ENCODE measurements around the gene SMAD7.

DNA sequence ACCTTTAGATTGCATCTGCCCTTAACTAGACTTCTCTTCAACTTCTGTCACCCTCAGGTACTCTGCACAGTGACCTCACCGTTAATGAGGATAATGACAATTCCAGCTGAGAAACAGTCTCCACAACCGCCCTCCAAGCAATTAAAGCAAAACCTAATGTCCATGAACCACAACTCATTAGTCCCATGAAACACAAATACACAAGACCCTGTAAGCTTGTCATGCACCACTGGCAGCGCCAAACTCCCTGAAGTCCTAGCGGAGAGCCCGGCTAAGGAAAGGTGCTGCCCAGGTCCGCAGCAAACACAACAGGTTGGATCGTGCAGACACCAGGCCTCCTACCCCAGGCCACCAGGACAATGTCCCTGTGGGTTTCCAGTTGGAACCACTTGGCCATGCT is 7.4 kb downstream of the SMAD7 start:
- TF ChIP-seq, protein P1, sequence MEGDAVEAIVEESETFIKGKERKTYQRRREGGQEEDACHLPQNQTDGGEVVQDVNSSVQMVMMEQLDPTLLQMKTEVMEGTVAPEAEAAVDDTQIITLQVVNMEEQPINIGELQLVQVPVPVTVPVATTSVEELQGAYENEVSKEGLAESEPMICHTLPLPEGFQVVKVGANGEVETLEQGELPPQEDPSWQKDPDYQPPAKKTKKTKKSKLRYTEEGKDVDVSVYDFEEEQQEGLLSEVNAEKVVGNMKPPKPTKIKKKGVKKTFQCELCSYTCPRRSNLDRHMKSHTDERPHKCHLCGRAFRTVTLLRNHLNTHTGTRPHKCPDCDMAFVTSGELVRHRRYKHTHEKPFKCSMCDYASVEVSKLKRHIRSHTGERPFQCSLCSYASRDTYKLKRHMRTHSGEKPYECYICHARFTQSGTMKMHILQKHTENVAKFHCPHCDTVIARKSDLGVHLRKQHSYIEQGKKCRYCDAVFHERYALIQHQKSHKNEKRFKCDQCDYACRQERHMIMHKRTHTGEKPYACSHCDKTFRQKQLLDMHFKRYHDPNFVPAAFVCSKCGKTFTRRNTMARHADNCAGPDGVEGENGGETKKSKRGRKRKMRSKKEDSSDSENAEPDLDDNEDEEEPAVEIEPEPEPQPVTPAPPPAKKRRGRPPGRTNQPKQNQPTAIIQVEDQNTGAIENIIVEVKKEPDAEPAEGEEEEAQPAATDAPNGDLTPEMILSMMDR (conservative IDR thresholded peaks at IDR 0.05; ENCODE audit: low read depth in 2 of 2): no peak
- TF ChIP-seq EZH2 (IDR thresholded peaks at IDR 0.05; ENCODE audit: low read depth, unreplicated experiment): no peak
- TF ChIP-seq POLR2AphosphoS5 (IDR thresholded peaks at IDR 0.05; ENCODE audit: low read depth): no peak
- no peak for TF ChIP-seq CREB1 (CRISPR knock-in tag; IDR thresholded peaks at IDR 0.05; ENCODE audit: low read depth)
- no peak for TF ChIP-seq EZH2phosphoT487 (IDR thresholded peaks at IDR 0.05; ENCODE audit: unreplicated experiment)
- TF ChIP-seq, protein P2, sequence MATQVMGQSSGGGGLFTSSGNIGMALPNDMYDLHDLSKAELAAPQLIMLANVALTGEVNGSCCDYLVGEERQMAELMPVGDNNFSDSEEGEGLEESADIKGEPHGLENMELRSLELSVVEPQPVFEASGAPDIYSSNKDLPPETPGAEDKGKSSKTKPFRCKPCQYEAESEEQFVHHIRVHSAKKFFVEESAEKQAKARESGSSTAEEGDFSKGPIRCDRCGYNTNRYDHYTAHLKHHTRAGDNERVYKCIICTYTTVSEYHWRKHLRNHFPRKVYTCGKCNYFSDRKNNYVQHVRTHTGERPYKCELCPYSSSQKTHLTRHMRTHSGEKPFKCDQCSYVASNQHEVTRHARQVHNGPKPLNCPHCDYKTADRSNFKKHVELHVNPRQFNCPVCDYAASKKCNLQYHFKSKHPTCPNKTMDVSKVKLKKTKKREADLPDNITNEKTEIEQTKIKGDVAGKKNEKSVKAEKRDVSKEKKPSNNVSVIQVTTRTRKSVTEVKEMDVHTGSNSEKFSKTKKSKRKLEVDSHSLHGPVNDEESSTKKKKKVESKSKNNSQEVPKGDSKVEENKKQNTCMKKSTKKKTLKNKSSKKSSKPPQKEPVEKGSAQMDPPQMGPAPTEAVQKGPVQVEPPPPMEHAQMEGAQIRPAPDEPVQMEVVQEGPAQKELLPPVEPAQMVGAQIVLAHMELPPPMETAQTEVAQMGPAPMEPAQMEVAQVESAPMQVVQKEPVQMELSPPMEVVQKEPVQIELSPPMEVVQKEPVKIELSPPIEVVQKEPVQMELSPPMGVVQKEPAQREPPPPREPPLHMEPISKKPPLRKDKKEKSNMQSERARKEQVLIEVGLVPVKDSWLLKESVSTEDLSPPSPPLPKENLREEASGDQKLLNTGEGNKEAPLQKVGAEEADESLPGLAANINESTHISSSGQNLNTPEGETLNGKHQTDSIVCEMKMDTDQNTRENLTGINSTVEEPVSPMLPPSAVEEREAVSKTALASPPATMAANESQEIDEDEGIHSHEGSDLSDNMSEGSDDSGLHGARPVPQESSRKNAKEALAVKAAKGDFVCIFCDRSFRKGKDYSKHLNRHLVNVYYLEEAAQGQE (IDR thresholded peaks at IDR 0.05; ENCODE audit: unreplicated experiment): no peak
- no peak for TF ChIP-seq ZNF462 (CRISPR knock-in tag; IDR thresholded peaks at IDR 0.05)
- no peak for TF ChIP-seq JUNB (IDR thresholded peaks at IDR 0.05; ENCODE audit: unreplicated experiment)
- no peak for TF ChIP-seq ZNF331 (CRISPR knock-in tag; IDR thresholded peaks at IDR 0.05; ENCODE audit: low read depth)
